ENCODE results near the gene GLIS1. TPM values are rescaled to one million over a fixed set of nuclear protein-coding genes. Genes with fewer than 3 reads are reported as not detected.

Gene GLIS1
- total RNA-seq, 1 donor from 2014 or later, result 17.4 TPM

- peaks cover 87% of the 10 kb centered on the region for H3K4me1 Mint-ChIP-seq (ENCODE audit: low read depth)
- DNase-seq (ENCODE audit: low spot score), result no peak
- no peaks in the 10 kb centered on the region for H3K9me3 Mint-ChIP-seq (ENCODE audit: low read depth)
- peak overlapping the region; percentile 74 for H3K27ac Mint-ChIP-seq (ENCODE audit: unreplicated experiment)
- TF ChIP-seq CTCF (IDR thresholded peaks at IDR 0.05), result no peak
- no peaks in the 10 kb centered on the region for H3K36me3 Mint-ChIP-seq (ENCODE audit: low read depth)
- peak overlapping the region; percentile 16 for H3K4me3 Mint-ChIP-seq (ENCODE audit: unreplicated experiment)
- H3K27me3 Mint-ChIP-seq (ENCODE audit: low read depth), result no peaks in the 10 kb centered on the region
These were observed 8.6 kb downstream of the GLIS1 start for GRCh38 chr1:53730224-53730865.

- Mint-ChIP-seq H3K36me3 (ENCODE audit: low read depth) (no peaks in the 10 kb centered on the region), H3K27ac (ENCODE audit: unreplicated experiment) (peak overlapping the region; percentile 74), H3K4me1 (ENCODE audit: low read depth) (peaks cover 87% of the 10 kb centered on the region), H3K27me3 (ENCODE audit: low read depth) (no peaks in the 10 kb centered on the region), H3K4me3 (ENCODE audit: unreplicated experiment) (peak overlapping the region; percentile 16), H3K9me3 (ENCODE audit: low read depth) (no peaks in the 10 kb centered on the region)
- DNase-seq (ENCODE audit: low spot score), result no peak
- no peak for TF ChIP-seq CTCF (IDR thresholded peaks at IDR 0.05)
These were observed 9.3 kb downstream of the GLIS1 start for GRCh38 chr1:53729456-53730223.

- no peak for DNase-seq (ENCODE audit: low spot score)
- peaks cover 83% of the 10 kb centered on the region for H3K4me1 Mint-ChIP-seq (ENCODE audit: low read depth)
- peaks cover 2% of the 10 kb centered on the region for H3K36me3 Mint-ChIP-seq (ENCODE audit: low read depth)
- no peak overlapping the region for H3K4me3 Mint-ChIP-seq (ENCODE audit: unreplicated experiment)
- no peaks in the 10 kb centered on the region for H3K9me3 Mint-ChIP-seq (ENCODE audit: low read depth)
- peak overlapping the region; percentile 74 for H3K27ac Mint-ChIP-seq (ENCODE audit: unreplicated experiment)
- peak; percentile 35 for TF ChIP-seq CTCF (IDR thresholded peaks at IDR 0.05)
- no peaks in the 10 kb centered on the region for H3K27me3 Mint-ChIP-seq (ENCODE audit: low read depth)
These were observed 10.1 kb downstream of the GLIS1 start for GRCh38 chr1:53728702-53729455.

- DNase-seq (ENCODE audit: low spot score), result no peak
- no peak for TF ChIP-seq CTCF (IDR thresholded peaks at IDR 0.05)
- H3K4me3 Mint-ChIP-seq (ENCODE audit: unreplicated experiment), result no peak overlapping the region
- H3K36me3 Mint-ChIP-seq (ENCODE audit: low read depth), result peaks cover 2% of the 10 kb centered on the region
- H3K27me3 Mint-ChIP-seq (ENCODE audit: low read depth), result no peaks in the 10 kb centered on the region
- peaks cover 77% of the 10 kb centered on the region for H3K4me1 Mint-ChIP-seq (ENCODE audit: low read depth)
- no peaks in the 10 kb centered on the region for H3K9me3 Mint-ChIP-seq (ENCODE audit: low read depth)
- no peak overlapping the region for H3K27ac Mint-ChIP-seq (ENCODE audit: unreplicated experiment)
These were observed 10.8 kb downstream of the GLIS1 start for GRCh38 chr1:53728196-53728595.

- no peak overlapping the region for H3K4me3 Mint-ChIP-seq (ENCODE audit: unreplicated experiment)
- H3K27me3 Mint-ChIP-seq (ENCODE audit: low read depth), result no peaks in the 10 kb centered on the region
- peaks cover 70% of the 10 kb centered on the region for H3K4me1 Mint-ChIP-seq (ENCODE audit: low read depth)
- H3K36me3 Mint-ChIP-seq (ENCODE audit: low read depth), result peaks cover 2% of the 10 kb centered on the region
- DNase-seq (ENCODE audit: low spot score), result no peak
- H3K27ac Mint-ChIP-seq (ENCODE audit: unreplicated experiment), result peak overlapping the region; percentile 54
- TF ChIP-seq CTCF (IDR thresholded peaks at IDR 0.05), result no peak
- H3K9me3 Mint-ChIP-seq (ENCODE audit: low read depth), result no peaks in the 10 kb centered on the region
These were observed 11.4 kb downstream of the GLIS1 start for GRCh38 chr1:53727461-53728092.
